ENCODE results near the gene SCN3A. TPM values are rescaled to one million over a fixed set of nuclear protein-coding genes. Genes with fewer than 3 reads are reported as not detected.
A peak's percentile ranks its signal among the peaks of the same experiment; 100 is the strongest.

SCN3A gene
- total and polyA plus RNA-seq, 2 of the 13 experiments (the other 11 are each of a cell fraction or from before 2014, with no cell fraction given) = not detected

DNA sequence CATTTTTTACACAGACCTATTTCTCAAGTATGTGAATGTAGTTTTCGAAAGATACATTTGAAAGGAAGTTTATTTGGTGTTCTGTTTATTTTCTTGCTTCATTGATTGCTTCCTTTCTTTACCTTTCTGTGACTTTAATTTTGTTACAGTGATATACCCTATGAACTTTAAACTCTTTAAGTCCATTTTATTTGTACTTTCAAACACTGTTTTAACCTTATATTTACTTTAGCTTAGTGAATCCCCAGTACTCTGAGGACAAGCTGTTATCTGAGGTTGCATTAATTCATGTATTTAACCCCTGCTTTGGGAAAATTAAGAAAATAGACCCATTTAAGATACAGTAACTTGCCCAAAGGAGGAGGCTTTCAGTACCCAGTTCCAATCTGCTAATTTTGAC, 93.5 kb downstream of the SCN3A start (continued):
- no peak for TF ChIP-seq ZNF713 (CRISPR knock-in tag; IDR thresholded peaks at IDR 0.05)
- no peak for TF ChIP-seq CREB3 (CRISPR knock-in tag; IDR thresholded peaks at IDR 0.05)
- no peak for TF ChIP-seq SETDB1 (CRISPR knock-in tag; IDR thresholded peaks at IDR 0.05; ENCODE audit: borderline replicate concordance)
- no peak for TF ChIP-seq SOX6 (IDR thresholded peaks at IDR 0.05)
- TF ChIP-seq SOX6 (CRISPR knock-in tag; IDR thresholded peaks at IDR 0.05) = peak; percentile 78; the same call in 1 of the 2 replicates
- TF ChIP-seq ZSCAN29 (CRISPR knock-in tag; conservative IDR thresholded peaks at IDR 0.05) = peak; percentile 71; the same call in 1 of the 2 replicates
- TF ChIP-seq, protein P1, sequence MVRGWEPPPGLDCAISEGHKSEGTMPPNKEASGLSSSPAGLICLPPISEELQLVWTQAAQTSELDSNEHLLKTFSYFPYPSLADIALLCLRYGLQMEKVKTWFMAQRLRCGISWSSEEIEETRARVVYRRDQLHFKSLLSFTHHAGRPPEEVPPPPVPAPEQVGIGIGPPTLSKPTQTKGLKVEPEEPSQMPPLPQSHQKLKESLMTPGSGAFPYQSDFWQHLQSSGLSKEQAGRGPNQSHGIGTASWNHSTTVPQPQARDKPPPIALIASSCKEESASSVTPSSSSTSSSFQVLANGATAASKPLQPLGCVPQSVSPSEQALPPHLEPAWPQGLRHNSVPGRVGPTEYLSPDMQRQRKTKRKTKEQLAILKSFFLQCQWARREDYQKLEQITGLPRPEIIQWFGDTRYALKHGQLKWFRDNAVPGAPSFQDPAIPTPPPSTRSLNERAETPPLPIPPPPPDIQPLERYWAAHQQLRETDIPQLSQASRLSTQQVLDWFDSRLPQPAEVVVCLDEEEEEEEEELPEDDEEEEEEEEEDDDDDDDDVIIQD (CRISPR knock-in tag; IDR thresholded peaks at IDR 0.05; ENCODE audit: low read depth) = peak; percentile 73
- TF ChIP-seq ZNF597 (CRISPR knock-in tag; IDR thresholded peaks at IDR 0.05) = no peak
- no peak for TF ChIP-seq SCMH1 (CRISPR knock-in tag; IDR thresholded peaks at IDR 0.05; ENCODE audit: borderline replicate concordance)
- TF ChIP-seq PRDM4 (CRISPR knock-in tag; IDR thresholded peaks at IDR 0.05; ENCODE audit: borderline replicate concordance) = no peak
- no peak for TF ChIP-seq NFYB (CRISPR knock-in tag; IDR thresholded peaks at IDR 0.05)
- TF ChIP-seq MLXIP (CRISPR knock-in tag; IDR thresholded peaks at IDR 0.05; ENCODE audit: borderline replicate concordance) = no peak
- TF ChIP-seq GATA4 (IDR thresholded peaks at IDR 0.05; ENCODE audit: borderline replicate concordance, low read depth) = peak; percentile 59; the same call in 1 of the 2 replicates
- peak; percentile 95 for TF ChIP-seq NCOR1 (IDR thresholded peaks at IDR 0.05; ENCODE audit: borderline replicate concordance, low read length)
- TF ChIP-seq MED8 (CRISPR knock-in tag; IDR thresholded peaks at IDR 0.05; ENCODE audit: insufficient replicate concordance) = no peak
- TF ChIP-seq PHF20 (CRISPR knock-in tag; IDR thresholded peaks at IDR 0.05) = no peak
- TF ChIP-seq NFIB (CRISPR knock-in tag; IDR thresholded peaks at IDR 0.05; ENCODE audit: borderline replicate concordance) = no peak
- TF ChIP-seq NR2F2 (IDR thresholded peaks at IDR 0.05; ENCODE audit: borderline replicate concordance, low read depth) = peak; percentile 97
- peak; percentile 91; the same call in 1 of the 2 replicates for TF ChIP-seq ZNF337 (CRISPR knock-in tag; IDR thresholded peaks at IDR 0.05; ENCODE audit: borderline replicate concordance, low read depth)
- no peak for TF ChIP-seq NKX3-1 (CRISPR knock-in tag; IDR thresholded peaks at IDR 0.05)
- no peak for TF ChIP-seq MTF1 (CRISPR knock-in tag; IDR thresholded peaks at IDR 0.05)
- peak in 1 of 2 experiments; percentile 79; a peak in 1 of 4 replicates for TF ChIP-seq KLF16 (CRISPR knock-in tag; IDR thresholded peaks at IDR 0.05)

Data from HepG2 (cell line).